ENCODE results near the gene USP17L19.
"Not testable (repeated sequence)": the region's sequence is repeated elsewhere in the genome, so short reads cannot be mapped to it uniquely, and the experiment has no call there.

GRCh38 chr4:9230249-9230648, 22.9 kb upstream of the USP17L19 start:
- TF ChIP-seq CTCF (IDR thresholded peaks at IDR 0.05; ENCODE audit: insufficient read depth, low read depth, low read length); EZH2 (IDR thresholded peaks at IDR 0.05; ENCODE audit: insufficient read depth, low read length): not testable (repeated sequence)

Measured in astrocyte (in vitro differentiated cells and primary cell).